Heart left ventricle (tissue), 16 donors: ENCODE data around the gene PUDP. TPM values are rescaled to one million over a fixed set of nuclear protein-coding genes. Genes with fewer than 3 reads are reported as not detected.
"Not testable (repeated sequence)": the region's sequence is repeated elsewhere in the genome, so short reads cannot be mapped to it uniquely, and the experiment has no call there.

Source experiments
- ATAC-seq, 4 donors: fragments of 200-7000 bp; cut with Tn5 transposase; one replicate each; pipeline ENCODE4 v1.9.1; 2020 to 2022; ENCODE audit warnings: moderate library complexity in 4 of 4, mild to moderate bottlenecking in 3 of 4, moderate number of reproducible peaks in 1 of 4
- DNase-seq, 5 donors: peaks; one replicate each; pipeline ENCODE4 v3.0.0-alpha.2; 2020
- H3K27ac ChIP-seq, 12 donors: fragments of 200-600 bp; sonication (generic) in 4 of 12; one replicate each; pipeline versions ENCODE4 v1.5.0 to v1.8.0; 2016 to 2022; ENCODE audit warnings: mild to moderate bottlenecking in 2 of 12
- H3K27me3 ChIP-seq, 9 donors: fragments of 200-600 bp; sonication (generic) in 2 of 9; one replicate each; pipeline versions ENCODE4 v1.5.1 to v1.8.0; 2016 to 2022; ENCODE audit warnings: mild to moderate bottlenecking in 3 of 9
- H3K36me3 ChIP-seq, 9 donors: fragments of 200-600 bp; sonication (generic) in 2 of 9; one replicate each; pipeline versions ENCODE4 v1.5.0 to v1.8.0; 2018 to 2022; ENCODE audit warnings: mild to moderate bottlenecking in 2 of 9
- H3K4me1 ChIP-seq, 12 donors: fragments of 200-600 bp; sonication (generic) in 4 of 12; one replicate each; pipeline versions ENCODE4 v1.5.0 to v1.8.0; 2016 to 2022; ENCODE audit warnings: mild to moderate bottlenecking in 3 of 12
- H3K4me3 ChIP-seq, 12 donors: fragments of 200-600 bp; sonication (generic) in 4 of 12; one replicate each; pipeline versions ENCODE4 v1.5.0 to v1.8.0; 2017 to 2022; ENCODE audit warnings: mild to moderate bottlenecking in 9 of 12, moderate library complexity in 4 of 12
- H3K9me3 ChIP-seq, 12 donors: fragments of 200-600 bp; sonication (generic) in 4 of 12; one replicate each; pipeline versions ENCODE4 v1.5.0 to v1.8.0; 2016 to 2022; ENCODE audit warnings: mild to moderate bottlenecking in 1 of 12
- intact Hi-C, 10 donors: fragments of 100-400 bp; cut with DNase I; formaldehyde crosslinking; loops; one replicate each; pipeline versions ENCODE4 v1.11.1 to v1.14.2; 2022
- microRNA-seq, 4 donors: library from miRNA; unstranded; fragments of <30 nt; microRNA quantifications; one replicate each; pipeline versions ENCODE4 to v1.2.0, GENCODE V29; 2017 to 2020
- polyA plus RNA-seq, 2 donors: library from polyadenylated mRNA; stranded (reverse); fragments of 200-250 nt; gene quantifications; one replicate each; pipeline ENCODE4 v1.2.3, GENCODE V29; 2013
- total RNA-seq, 9 donors: library from RNA; depleted of rRNA in 2 of 9; stranded (reverse); fragments of >200 nt in 2 of 9; fragmentation: NEBNext Ultra II Directional in 3 of 9; extraction: Animal tissue kit (Norgen Biotek cat#: 25700) in 3 of 9; gene quantifications; one replicate each; pipeline versions ENCODE4 v1.1.0 to v1.2.4, GENCODE V29; 2016 to 2023
- donor health status: ischemic (EF 13 %, LVEDD 7.1; RV severe dilation, severe dysfunction).
- donor health status: healthy with polysubstance abuse.
- donor health status: DM: no; HTN: yes; CAD: no.
- donor health status: DM: no; HTN: no; CAD: no.
- donor health status: ischemic (EF 25% LVEDD 6.9; RV normal size, moderate dysfunction).
- donor health status: ischemic (EF 25% LVEDD 5.7; RV mildly dilated, moderate dysfunction).
- donor health status: healthy.
- donor health status: DM: yes; HTN: yes; CAD: no.
- donor health status: ischemic (EF 35%, LVEDD 5.7; RV mildly dilated, moderate dysfunction).
- donor health status: nonischemic (EF 11% LVEDD 7.7; RV severe dilation, severe dysfunction).
- donor health status: DM: yes; HTN: yes; CAD: no.
- donor health status: PGD.
- donor health status: ischemic (EF 29% LVEDD 5.4; RV normal size, mild dysfunction).
- donor health status: nonischemic (EF 23%, LVEDD 6.1; RV moderate dilation, normal function).

The PUDP gene
- total and polyA plus RNA-seq, 11 donors, result 11.2 to 36.4 (median 25.0) TPM

- ATAC-seq, H3K36me3 ChIP-seq, H3K4me1 ChIP-seq, H3K9me3 ChIP-seq, intact Hi-C loops, H3K27me3 ChIP-seq, H3K27ac ChIP-seq, DNase-seq, H3K4me3 ChIP-seq: not testable (repeated sequence)
Measured at GRCh38 chrX:7007328-7007727, 140.6 kb downstream of the PUDP start.

Small RNA genes lying within 50 kb of the gene (microRNA-seq; reads per million reads assigned to microRNA genes)
- 0 to 0.62 (median 0.03) reads per million in 4 donors for gene MIR4767

Other genes starting within 250 kb of the PUDP start
- 1 to 10 TPM; 4.9 to 8.6 (median 6.4) TPM for gene STS, start 441 bp downstream of the PUDP start, total RNA-seq
- gene STS, start 441 bp downstream of the PUDP start, polyA plus RNA-seq, result 1 to 10 TPM; 1.2 to 4.2 TPM